Activated effector memory CD4-positive, alpha-beta T cell treated with anti-CD3 and anti-CD28 coated beads, Interleukin-2, amount 50 U/mL, for 16 hours (primary cell): ENCODE data around the gene TOM1L2.
"Not testable (repeated sequence)": the region's sequence is repeated elsewhere in the genome, so short reads cannot be mapped to it uniquely, and the experiment has no call there.

ENCODE experiments used
- DNase-seq: peaks from one replicate; pipeline ENCODE4 v3.0.0-alpha.2; 2020

TOM1L2 gene

DNA sequence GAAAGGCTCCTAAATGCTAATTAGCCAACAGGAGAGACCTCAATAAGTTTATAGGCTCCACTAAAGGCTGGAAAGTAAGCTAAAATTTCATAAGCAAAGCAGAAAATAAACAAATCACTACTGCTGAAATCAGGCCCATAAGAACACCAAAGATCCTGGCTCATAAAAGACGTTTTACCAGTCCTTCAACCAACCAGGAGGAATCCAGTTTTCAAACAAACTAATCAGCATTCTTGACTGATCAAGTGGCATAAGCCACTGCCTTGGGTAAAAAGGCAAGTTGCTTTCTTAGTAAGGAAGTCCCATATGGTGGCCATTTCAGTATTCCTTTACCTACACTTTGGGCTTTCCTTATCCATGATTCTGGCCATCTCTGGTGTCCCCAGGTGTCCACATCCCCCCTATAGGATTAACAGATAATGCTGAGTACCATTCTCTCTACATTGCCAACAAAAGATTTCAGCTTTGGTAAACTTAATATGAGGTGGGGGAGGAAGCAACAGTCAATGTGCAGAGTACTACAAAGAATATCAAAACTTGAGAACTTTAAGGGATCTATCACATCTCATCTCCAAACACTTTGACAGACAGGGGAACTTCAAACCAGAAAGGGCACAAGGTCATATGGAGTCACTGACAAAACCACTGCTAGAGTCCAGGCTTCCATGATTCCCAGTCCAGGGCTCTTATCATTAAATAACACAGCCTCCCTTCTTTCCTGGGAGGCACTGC, 1.3 kb downstream of the TOM1L2 start:
- no peak for DNase-seq

DNA sequence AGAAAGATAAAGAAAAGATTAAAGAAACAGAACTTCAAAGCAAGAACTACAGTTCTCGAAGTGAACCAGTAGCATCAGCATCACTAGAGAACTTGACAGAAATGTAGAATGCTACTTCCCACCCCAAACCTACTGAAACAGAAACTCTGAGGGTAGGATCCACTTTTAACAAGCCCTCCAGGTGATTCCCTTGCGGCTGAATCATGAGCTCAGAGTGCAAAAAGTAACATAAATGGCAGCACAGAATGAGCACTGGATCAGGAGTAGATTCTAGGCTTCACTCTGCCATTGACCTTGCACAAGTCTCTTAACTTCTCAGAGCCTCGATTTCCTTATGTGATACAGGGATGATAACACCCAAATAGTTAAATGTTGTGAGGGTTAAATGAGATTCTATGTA, 5.8 kb downstream of the TOM1L2 start:
- no peak for DNase-seq

DNA sequence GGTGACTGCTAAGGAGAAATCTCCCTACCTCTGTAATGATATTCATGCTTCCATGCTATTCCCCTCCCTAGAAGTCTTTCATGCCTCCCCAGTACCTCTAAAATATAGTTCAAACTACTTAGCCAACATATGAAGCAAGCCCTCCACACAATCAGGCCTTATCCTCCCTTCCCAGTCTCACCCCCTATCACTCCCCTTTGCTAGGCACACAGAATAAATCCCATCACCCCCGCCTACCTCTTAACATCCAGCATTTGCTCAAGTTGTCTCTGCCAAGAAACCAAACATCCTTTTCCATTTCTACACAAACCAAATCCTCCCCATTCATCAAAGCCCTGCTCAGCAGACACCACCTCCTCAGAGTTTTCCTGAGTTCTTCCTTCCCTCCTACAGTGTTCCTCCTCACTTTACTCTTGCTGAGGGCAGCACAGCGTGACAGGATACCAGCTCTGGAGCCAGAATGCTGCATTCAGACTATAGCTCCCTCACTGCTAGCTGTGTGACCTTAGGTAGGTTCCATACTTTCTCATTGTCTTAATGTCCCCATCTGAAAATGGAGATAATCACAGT, 7.0 kb downstream of the TOM1L2 start:
- no peak for DNase-seq

DNA sequence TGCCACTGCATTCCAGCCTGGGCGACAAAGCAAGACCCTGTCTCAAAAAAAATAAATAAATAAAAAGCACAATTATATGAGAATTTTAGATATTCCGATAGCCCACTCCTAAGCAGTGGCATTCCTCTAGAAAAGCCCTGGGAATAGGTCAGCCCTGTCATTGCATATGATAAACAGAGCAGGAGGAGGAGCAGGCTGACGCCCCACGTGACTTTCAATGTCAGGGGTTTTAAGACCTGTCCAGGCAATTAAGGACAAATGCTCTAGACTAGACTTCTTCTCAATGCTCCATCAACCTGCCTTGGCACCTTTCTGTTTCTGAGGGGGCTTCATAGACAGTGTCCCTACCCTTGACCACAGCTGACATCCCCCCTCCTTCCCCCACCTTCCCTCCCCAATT, 7.5 kb downstream of the TOM1L2 start:
- DNase-seq, result no peak

DNA sequence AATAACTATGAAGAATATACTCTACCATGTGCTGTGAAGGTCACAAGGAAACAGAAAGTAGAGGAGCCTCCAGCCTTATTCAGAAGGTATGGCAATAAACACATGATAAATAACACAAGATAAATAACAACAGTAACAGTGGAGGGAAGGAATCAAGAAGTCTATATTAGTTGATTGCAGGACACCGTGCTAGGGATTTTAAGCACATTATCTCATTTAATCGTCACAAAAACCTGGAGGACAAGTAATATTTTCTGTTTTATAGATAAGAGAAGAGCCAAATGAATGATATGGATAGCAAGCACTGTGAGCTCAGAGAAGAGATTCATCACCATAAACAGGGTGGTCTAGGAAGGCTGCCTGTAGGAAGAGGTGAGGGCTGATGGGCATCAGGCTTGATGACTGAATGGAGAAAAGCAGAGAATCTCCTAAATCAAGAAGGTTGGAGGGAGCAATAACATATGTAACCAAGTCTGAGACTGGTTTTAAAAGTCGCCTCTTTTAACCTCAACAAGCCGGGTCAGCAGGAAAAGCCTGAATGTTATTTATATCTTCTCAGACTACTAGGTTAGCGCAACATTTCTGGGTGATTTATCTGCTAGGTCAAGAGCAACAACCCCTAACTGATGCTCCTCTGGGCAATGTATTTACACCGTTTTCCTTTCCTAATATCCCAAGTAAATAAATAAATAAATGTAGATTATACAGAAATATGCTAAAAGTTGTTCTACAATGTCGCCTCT, 8.3 kb downstream of the TOM1L2 start:
- no peak for DNase-seq

DNA sequence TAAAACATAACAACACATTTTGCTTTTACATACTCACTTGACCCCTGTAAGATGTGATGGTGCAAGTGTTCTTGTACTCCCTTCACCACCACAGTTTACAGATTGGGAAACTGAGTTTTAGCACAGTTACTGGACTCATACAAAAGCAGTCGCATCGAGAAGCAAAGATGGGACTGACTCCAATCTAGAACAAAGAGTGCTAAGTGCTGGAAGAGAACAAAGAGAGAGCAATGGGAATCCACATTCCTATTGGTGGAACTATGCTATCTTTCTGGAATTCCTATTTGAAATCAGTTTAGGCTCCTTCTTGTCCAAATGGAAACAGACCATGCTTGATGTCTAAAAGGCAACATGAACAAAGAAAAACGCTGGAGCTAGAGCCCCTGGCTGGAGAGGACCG, 9.1 kb downstream of the TOM1L2 start:
- no peak for DNase-seq

DNA sequence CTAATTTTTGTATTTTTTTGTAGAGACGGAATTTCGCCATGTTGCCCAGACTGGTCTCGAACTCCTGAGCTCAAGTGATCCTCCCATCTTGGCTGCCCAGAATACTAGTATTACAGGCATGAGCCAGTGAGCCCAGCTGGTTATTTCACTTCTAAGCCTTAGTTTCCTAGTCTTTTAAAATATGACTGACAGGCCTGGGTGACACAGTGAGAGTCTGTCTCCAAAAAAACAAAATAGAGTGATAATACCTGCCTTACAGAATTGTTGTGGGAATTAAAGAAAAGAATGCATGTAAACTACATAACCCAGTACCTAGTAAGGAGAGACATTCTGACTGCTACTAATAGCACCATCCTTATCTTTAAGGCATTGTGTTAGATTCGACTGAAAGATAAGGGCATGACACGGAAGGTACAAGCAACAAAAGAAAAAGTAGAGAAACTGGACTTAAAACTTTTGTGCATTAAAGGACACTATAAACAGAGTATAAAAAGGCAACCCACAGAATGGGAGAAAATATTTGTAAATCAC, 11.6 kb downstream of the TOM1L2 start:
- DNase-seq, result no peak

DNA sequence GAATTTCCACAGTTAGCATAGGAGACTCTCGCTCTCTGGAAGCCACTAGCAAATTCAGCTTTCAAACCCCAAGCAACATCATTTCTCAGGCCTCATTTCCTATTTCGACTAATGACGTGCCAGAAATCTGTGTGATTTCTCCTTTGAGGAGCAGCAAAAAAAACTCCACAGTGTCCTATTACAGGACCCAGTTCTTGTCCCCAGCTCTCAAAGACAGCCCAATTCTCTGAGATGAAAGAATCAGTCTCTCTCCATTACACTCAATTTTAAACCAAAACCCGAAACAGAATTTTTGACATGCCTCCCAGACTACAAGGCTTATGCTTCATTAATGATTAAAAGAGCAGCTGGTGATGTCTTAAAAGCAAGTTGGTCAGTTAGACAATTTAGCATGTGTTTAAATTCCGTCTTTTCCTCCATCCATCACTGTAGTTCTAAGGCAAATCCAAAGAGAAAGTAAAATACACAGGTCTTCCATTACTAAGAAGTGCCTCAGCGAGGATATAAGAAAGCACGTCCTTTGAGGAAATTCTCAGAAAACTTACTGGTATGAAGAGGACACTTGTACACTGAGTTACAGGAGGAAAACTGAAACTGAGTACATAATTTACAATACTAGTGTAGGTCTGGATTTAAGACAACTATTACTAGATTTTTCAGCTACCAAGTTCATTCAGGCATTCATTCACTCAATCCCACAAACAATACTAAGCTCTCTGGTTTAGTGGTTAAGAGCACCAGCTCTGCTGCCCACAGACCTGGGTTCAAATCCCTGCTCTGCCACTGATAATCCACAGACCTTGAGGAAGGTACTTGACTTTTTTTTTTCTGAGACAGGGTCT, 12.5 kb downstream of the TOM1L2 start:
- no peak for DNase-seq

DNA sequence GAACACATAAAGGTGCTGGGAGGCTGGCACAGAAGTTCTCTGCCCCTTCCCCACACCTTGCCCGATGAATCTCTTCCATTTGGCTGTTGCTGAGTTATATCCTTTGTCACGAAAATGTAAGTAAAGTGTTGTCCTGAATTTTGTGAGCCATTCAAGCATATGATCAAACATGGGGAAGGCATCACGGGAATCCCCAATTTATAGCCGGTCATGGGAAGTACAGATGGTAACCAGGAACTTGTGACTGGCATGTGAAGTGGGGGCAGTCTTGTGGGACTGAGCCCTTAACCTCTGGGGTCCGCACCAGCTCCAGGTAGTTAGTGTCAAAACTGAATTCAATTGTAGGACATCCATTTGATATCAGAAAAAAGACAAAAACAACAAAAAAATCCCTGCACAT, 13.2 kb downstream of the TOM1L2 start:
- DNase-seq, result no peak

DNA sequence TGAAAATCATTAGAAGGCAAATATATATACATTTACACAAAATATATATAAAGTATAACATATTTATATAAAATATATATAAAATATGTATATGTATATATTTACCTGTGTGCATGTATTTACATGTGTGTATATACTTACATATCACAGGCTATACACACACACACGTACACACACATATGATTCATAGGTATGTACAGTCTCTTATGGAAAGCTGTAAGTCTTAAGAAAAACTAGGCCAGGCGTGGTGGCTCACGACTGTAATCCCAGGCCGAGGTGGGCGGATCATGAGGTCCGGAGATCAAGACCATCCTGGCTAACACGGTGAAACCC, 14.7 kb downstream of the TOM1L2 start:
- no peak for DNase-seq

DNA sequence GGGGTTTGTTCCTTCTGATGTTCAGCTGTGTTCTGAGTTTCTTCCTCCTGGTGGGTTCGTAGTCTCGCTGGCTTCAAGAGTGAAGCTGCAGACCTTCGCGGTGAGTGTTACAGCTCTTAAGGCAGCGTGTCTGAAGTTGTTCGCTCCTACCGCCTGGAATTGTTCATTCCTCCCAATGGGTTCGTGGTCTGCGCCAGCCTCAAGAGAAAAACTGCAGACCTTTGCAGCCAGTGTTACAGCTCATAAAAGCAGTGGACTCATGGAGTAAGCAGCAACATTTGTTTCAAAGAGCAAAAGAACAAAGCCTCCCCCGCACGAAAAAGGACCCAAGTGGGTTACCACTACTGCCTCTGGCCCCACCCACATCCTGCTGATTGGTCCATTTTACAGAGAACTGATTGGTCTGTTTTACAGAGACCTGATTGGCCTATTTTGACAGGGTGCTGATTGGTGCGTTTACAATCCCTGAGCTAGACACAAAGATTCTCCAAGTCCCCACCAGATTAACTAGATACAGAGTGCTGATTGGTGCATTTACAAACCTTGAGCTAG, 16.3 kb downstream of the TOM1L2 start:
- DNase-seq, result not testable (repeated sequence)

DNA sequence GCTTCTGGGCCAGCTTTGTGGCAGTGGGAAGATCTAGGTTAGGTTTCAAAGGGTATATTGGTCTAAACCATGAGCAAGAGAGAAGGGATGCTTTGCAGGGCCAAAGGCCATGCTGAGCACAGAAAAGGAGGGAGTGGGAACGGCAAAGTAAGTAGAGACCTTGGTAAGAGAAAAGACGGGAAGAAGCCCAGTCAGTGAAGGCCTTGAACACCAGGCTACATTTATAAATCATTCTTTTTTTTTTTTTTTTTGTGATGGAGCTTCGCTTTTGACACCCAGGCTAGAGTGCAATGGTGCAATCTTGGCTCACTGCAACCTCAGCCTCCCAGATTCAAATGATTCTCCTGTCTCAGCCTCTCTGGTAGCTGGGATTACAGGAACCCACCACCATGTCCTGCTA, 18.1 kb downstream of the TOM1L2 start:
- no peak for DNase-seq

DNA sequence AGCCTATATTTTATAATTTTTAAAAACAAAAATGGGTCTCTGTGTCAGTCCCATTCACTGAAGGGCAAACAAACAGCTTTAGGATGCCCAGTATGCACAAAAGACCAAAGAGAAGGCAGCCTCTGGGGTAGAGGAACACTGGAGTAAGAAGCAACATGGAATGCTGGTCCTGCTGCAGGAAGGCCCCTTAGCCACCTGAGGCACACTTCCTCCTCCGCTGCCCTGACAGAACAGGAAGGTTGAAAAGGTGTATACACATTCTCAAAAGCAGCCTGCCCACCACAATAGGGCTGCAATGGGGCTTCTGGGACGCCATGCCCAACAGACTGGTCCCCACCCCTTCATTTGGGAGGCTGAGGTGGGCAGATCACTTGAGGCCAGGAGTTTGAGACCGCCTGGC, 19.5 kb downstream of the TOM1L2 start:
- no peak for DNase-seq

DNA sequence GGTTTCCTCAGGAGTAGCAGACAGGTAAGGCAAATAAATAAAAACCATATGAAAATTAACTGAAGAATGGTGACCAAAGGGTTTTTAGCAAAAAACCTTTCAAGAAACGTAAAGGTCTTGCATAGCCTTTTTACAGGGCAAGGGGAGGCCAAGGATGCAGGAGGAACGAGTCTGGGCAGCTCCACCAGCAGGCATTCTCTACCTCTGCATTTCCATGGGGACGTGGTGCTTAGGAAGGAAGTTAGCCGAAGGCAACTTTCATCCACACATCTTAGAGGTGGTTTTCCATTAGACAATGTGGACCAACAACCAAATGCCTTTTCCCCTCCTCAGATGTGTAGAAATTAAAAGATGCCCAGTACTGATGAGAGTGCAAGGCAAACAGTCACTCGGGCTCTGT, 20.7 kb downstream of the TOM1L2 start:
- no peak for DNase-seq

DNA sequence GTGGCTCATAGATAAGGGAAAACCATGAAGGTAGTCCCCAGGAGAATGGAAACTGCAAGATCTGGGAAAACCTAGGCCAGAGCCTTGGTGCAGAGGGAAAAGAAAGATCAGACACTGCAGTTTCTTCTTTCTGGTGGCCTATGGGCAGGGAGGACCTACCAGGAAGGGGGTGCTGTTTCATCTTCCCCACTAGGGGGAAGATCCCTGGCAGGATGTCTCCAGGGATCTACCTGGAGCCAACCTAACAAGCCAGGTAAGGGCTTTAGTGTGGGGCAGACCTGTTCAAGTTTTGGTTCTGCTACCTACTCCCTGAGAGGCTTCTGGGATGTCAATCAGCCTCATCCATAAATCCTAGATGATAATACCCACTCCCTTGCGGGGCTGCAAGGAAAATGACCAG, 21.4 kb downstream of the TOM1L2 start:
- no peak for DNase-seq

DNA sequence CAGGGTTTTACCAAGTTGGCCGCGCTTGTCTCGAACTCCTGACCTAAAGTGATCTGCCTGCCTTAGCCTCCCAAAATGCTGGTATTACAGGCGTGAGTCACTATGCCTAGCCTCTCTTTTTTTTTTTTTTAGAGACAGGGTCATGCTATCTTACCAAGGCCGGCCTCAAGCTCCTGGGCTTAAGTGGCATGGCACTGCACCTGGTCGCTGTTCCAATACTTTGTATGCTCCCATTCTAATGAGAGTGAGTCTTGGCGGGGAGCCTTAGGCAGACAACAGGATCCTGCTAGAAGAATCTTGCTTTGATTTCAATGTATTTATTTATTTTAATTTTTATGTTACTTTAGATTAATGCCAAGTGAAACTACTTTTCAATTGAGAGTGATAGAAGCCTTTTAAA, 21.9 kb downstream of the TOM1L2 start:
- DNase-seq, result no peak

DNA sequence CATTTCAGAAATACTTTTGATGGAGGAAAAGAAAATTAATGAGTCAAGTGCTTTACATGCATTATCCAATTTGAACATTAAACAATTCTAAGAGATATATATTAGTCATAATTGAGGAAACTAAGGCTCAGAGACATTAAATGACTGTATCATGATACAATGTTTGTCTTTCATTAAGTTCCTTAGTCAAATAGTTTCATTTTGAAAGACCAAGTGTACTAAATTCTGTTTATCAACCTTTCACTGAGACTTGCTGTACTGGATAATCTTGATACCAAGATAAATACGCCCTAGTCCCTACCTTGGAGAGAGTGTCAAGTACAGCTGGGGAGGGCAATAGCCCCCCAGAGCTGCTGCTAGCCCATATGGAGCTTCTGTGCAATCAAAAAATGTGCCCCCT, 24.2 kb downstream of the TOM1L2 start:
- no peak for DNase-seq

DNA sequence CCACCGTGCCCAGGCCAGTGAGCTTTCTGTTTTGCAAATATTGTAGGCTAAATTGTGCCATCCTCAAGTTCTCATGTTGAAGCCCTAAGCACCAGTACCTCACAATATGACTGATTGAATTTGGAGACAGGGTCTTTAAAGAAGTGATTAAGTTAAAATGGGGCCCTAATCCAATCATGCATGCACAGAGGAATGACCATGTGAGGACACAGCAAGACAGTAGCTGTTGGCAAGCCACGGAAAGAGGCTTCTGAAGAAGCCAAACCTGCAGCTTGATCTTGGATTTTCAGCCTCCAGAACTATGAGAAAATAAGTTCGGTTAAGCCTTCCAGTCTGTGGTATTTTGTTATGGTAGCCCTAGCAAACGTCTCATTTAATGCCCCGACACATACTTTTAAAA, 24.9 kb downstream of the TOM1L2 start:
- no peak for DNase-seq

DNA sequence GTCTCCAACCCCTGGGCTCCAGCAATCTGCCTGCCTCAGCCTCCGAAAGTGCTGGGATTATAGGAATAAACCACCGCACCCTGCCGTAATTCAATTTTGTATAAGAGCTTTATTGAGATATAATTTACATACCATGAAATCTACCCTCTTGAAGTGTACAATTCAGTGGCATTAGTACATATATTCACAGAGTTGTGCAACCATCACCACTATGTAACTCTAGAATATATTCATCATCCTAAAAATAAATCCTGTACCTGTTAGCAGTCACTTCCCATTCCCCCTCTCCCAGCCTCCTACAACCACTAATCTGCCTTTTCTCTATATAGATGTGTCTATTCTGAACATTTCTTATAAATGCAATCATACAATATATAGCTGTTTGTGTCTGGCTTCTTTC, 26.1 kb downstream of the TOM1L2 start:
- no peak for DNase-seq

DNA sequence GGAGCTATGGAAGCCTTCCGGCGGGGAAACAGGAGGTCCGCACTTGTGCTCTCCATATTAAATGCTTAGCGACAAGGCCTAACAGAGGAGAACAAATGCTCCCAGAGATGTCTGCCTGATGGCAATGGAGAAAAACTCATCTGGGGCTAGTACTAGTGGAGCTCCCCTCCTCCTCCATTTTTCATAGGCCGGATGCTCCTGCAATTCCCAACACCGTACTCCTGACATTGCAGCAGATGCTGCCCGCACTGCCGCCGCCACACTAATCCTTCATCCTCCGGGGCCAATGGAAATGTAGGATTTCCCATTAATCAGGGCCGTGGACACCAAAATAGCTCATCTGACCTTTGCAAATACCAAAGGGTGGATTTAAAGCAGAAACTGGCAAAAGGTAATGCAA, 27.5 kb downstream of the TOM1L2 start:
- no peak for DNase-seq

DNA sequence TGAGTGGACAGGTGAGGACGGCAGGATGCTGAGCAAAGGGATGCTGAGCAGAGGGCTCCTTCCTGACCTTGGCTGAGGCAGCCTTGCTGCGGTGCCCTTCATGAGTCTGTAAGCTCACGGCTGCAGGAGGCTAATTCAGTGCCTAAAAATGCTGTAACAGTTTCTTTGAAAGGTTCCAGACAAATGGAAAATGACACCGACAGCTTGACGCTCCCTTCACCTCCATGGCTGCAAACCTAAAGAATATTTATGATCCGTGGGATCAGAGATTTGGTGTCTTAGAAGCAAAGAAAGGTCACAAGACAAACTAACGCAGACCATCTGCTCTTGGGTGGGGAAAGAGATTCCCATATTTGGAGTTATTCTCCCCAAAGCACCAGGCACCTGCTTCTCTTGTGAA, 28.0 kb downstream of the TOM1L2 start:
- DNase-seq, result no peak

DNA sequence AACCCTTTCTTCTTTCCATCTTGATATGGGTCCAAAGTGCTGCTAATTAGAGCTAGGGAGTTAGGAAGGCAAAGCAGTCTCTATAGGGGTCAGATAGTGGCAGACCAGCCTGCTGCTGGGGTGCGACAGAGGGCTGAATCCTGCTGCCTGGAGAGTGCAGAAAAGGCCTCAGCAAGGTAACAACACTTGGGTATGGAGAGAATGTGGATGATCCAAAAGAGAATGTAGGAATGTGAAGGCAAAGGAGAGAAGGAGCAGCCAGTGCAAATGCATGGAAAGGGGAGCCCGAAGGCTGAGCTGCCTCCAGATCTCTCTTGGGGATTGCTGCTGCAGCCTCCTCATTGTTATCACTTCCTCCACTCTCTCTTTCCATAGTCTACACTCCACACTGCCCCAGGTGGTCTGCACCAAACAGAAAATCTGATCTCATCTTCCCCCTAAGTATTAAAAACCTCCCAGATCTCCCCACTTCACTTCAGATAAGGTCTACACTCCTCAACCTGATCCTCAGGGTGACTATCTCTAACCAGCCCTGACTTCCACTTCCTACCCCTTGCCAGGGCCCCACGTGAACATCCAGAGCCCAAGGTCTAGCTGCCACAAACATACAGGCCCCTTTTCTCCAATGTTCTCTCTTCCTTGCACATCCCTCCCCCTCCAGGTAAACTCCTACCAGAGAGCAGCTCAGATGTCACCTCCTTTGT, 28.8 kb downstream of the TOM1L2 start:
- DNase-seq, result no peak
